HepG2 (cell line): ENCODE results near the gene IKZF2. TPM values are rescaled to one million over a fixed set of nuclear protein-coding genes. Genes with fewer than 3 reads are reported as not detected.

ENCODE experiments used
- ATAC-seq: fragments of 200-7000 bp; cut with Tn5 transposase; 3 replicates; pipeline ENCODE4 v1.9.1; 2020; ENCODE audit warnings: mild to moderate bottlenecking, moderate library complexity
- BruUV-seq: library from RNA; stranded (reverse); fragments of 400-500 nt; replicated peaks from 2 replicates; lab custom pipeline; 2021; lab: Mats Ljungman, UMichigan
- CTCF ChIA-PET: fragments of 300-600 bp; formaldehyde crosslinking; extraction: SDS; loops from one replicate; lab custom pipeline; 2021; ENCODE audit warnings: low total read pairs, inconsistent platforms, low intra/inter-chr PET ratio; lab: Yijun Ruan, JAX
- POLR2A ChIA-PET: fragments of 350-600 bp; sonication (Branson Sonifier 250); formaldehyde crosslinking; loops from one replicate; lab custom pipeline; 2020; ENCODE audit warnings: antibody characterized with exemption, inconsistent platforms; lab: Yijun Ruan, JAX
- DNase-seq: peaks from one replicate; pipeline ENCODE4 v3.0.0-alpha.2; 2015; ENCODE audit warnings: low spot score
- FAIRE-seq: peaks from 3 replicates; lab custom pipeline; 2011; peaks lifted over from hg19 to GRCh38; lab: Jason Lieb, UNC
- H2AFZ ChIP-seq: one replicate; pipeline ENCODE4 v1.6.1; 2011; ENCODE audit warnings: low read length, inconsistent platforms
- H3K27ac ChIP-seq: fragments of 300-600 bp; 3 replicates; pipeline ENCODE4 v1.8.0; 2011; ENCODE audit warnings: mixed run types, mild to moderate bottlenecking, mixed read lengths, low read length, inconsistent platforms; ENCODE audit not compliant: insufficient read depth; ENCODE audit errors: extremely low read length
- H3K27me3 ChIP-seq, 2 experiments: fragments of 200-600 bp in 1 of 2; 2 replicates in 1 of 2; 3 replicates in 1 of 2; pipeline versions ENCODE4 v1.6.0 to v1.8.0; 2011; ENCODE audit warnings: low read length in 2 of 2, mild to moderate bottlenecking in 2 of 2, moderate library complexity in 2 of 2, inconsistent platforms in 1 of 2; ENCODE audit not compliant: insufficient read depth in 2 of 2, control insufficient read depth in 1 of 2
- H3K36me3 ChIP-seq, 2 experiments: fragments of 200-600 bp in 1 of 2; replicated peaks in 1 of 2; 2 replicates in 1 of 2; 3 replicates in 1 of 2; pipeline versions ENCODE4 v1.5.1 to v1.8.0; 2011; ENCODE audit warnings: low read length in 2 of 2, inconsistent platforms in 1 of 2; ENCODE audit not compliant: insufficient read depth in 2 of 2, control insufficient read depth in 1 of 2
- H3K4me1 ChIP-seq: 2 replicates; pipeline ENCODE4 v1.5.1; 2012; ENCODE audit warnings: low read length, inconsistent platforms; ENCODE audit not compliant: insufficient read depth
- H3K4me2 ChIP-seq: 2 replicates; pipeline ENCODE4 v1.6.0; 2011; ENCODE audit warnings: low read depth, low read length, inconsistent platforms
- H3K4me3 ChIP-seq, 3 experiments: fragments of 200-600 bp in 1 of 3; sonication (generic), shearing (Covaris generic) in 1 of 3; replicated peaks in 1 of 3; 2 replicates each; pipeline ENCODE4 v1.5.1; 2011 to 2016; ENCODE audit warnings: low read length in 3 of 3, inconsistent platforms in 2 of 3, low read depth in 2 of 3, mild to moderate bottlenecking in 2 of 3, control low read depth in 1 of 3, mixed read lengths in 1 of 3; ENCODE audit not compliant: insufficient read depth in 1 of 3
- H3K79me2 ChIP-seq: one replicate; pipeline ENCODE4 v1.6.1; 2011; ENCODE audit warnings: low read length, inconsistent platforms; ENCODE audit not compliant: insufficient read depth
- H3K9ac ChIP-seq: 2 replicates; pipeline ENCODE4 v1.6.0; 2011; ENCODE audit warnings: mild to moderate bottlenecking, low read depth, low read length, inconsistent platforms; ENCODE audit not compliant: insufficient read depth
- H3K9me3 ChIP-seq: 2 replicates; pipeline ENCODE4 v1.5.1; 2012; ENCODE audit warnings: mild to moderate bottlenecking, low read length
- H4K20me1 ChIP-seq: 2 replicates; pipeline ENCODE4 v1.6.0; 2011; ENCODE audit warnings: inconsistent platforms, mild to moderate bottlenecking, low read length, moderate library complexity; ENCODE audit not compliant: insufficient read depth
- CAMTA2 ChIP-seq: sonication (generic); formaldehyde crosslinking; IDR thresholded peaks from 2 replicates; pipeline ENCODE4 v1.4.0; 2020; ENCODE audit warnings: mild to moderate bottlenecking, missing genetic modification reagents, borderline replicate concordance
- GTF3A ChIP-seq: sonication (generic); formaldehyde crosslinking; conservative IDR thresholded peaks from 2 replicates; pipeline ENCODE4 v1.4.0; 2020; ENCODE audit warnings: mild to moderate bottlenecking, missing genetic modification reagents
- KMT2B ChIP-seq: IDR thresholded peaks from 2 replicates; pipeline ENCODE4 v1.6.1; 2016; ENCODE audit warnings: missing genetic modification reagents, missing compliant biosample characterization
- MZF1 ChIP-seq: sonication (generic); formaldehyde crosslinking; IDR thresholded peaks from 2 replicates; pipeline ENCODE4 v1.8.1; 2023; ENCODE audit warnings: mild to moderate bottlenecking, missing genetic modification reagents, borderline replicate concordance
- SOX5 ChIP-seq: IDR thresholded peaks from 2 replicates; pipeline ENCODE4 v1.6.1; 2016; ENCODE audit warnings: borderline replicate concordance
- ZNF207 ChIP-seq: fragments of 450-650 bp; IDR thresholded peaks from 2 replicates; pipeline ENCODE4 v1.6.1; 2016; ENCODE audit warnings: antibody characterized with exemption, borderline replicate concordance
- ZNF792 ChIP-seq: IDR thresholded peaks from 2 replicates; pipeline ENCODE4 v1.6.1; 2016
- WGBS: methylation state at CpG from one replicate; pipeline ENCODE4 v1.1.6; 2017; ENCODE audit warnings: low lambda C conversion rate; 5-methylcytosine and 5-hydroxymethylcytosine counted together
- in situ Hi-C: cut with HindIII; loops from 2 replicates; pipeline ENCODE4 v1.10.0; 2017; ENCODE audit warnings: low pct_unique_long_range_greater_than_20kb; ENCODE audit not compliant: extremely low pct_ligation_motif_present
- intact Hi-C: fragments of 100-400 bp; cut with micrococcal nuclease; formaldehyde crosslinking; loops from one replicate; pipeline ENCODE4 v1.10.0; 2022; ENCODE audit not compliant: unreplicated experiment
- polyA plus RNA-seq, 8 experiments: library from polyadenylated mRNA; depleted of rRNA in 3 of 8; stranded (reverse) in 7 of 8; unstranded in 1 of 8; fragments of >200 nt; fragmentation: Illumina TruSeq in 4 of 8; extraction: Trizol in 4 of 8; gene quantifications; 2 replicates each; pipeline versions ENCODE4 v1.2.1 to v1.2.3, GENCODE V29; 2011 to 2016; ENCODE audit warnings: low read depth in 4 of 8, missing spikeins in 1 of 8, mixed read lengths in 1 of 8; ENCODE audit not compliant: insufficient read depth in 1 of 8
- total RNA-seq, 5 experiments: library from RNA; depleted of rRNA; stranded (reverse); fragments of >200 nt; fragmentation: Illumina TruSeq; extraction: Trizol; gene quantifications; 2 replicates each; pipeline ENCODE4 v1.2.3, GENCODE V29; 2016; ENCODE audit warnings: low read depth in 1 of 5
- TF ChIP-seq, protein P1 (sequence below): sonication (generic); formaldehyde crosslinking; IDR thresholded peaks from 2 replicates; pipeline ENCODE4 v1.4.0; 2020; ENCODE audit warnings: missing genetic modification reagents
- TF ChIP-seq, protein P2 (sequence below), 2 experiments: sonication (generic) in 1 of 2; formaldehyde crosslinking in 1 of 2; IDR thresholded peaks; 2 replicates each; pipeline versions ENCODE4 v1.4.0 to v1.6.1; 2016 to 2020; ENCODE audit warnings: borderline replicate concordance in 1 of 2, low read depth in 1 of 2, mild to moderate bottlenecking in 1 of 2, missing genetic modification reagents in 1 of 2

Gene IKZF2
- total and polyA plus RNA-seq, 2 of the 13 experiments (the other 11 are each of a cell fraction or from before 2014, with no cell fraction given), result 0.18 to 0.86 TPM

DNA sequence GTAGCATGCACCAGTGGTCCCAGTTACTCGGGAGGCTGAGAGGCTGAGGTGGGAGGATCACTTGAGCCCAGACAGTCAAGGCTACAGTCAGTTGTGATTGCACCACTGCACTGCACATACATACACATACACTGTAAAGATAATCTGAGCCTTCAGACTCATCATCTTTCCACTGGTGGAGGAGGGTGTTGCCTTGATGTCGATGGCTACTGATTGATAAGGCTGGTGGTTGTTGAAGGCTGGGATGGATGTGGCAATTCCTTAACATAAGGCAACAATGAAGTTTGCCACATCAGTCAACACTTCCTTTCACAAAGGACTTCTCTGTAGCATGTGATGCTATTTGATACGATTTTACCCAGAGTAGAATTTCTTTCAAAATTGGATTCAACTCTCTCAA, 118.8 kb downstream of the IKZF2 start:
- Histone ChIP-seq H3K27ac (no peak overlapping the region), H3K27me3 (no peaks in the 10 kb centered on the region), H3K9me3 (no peaks in the 10 kb centered on the region), H3K79me2 (no peaks in the 10 kb centered on the region), H3K36me3 (no peaks in the 10 kb centered on the region), H4K20me1 (no peaks in the 10 kb centered on the region), H3K9ac (no peak overlapping the region), H3K4me2 (no peak overlapping the region), H3K4me1 (no peaks in the 10 kb centered on the region), H2AFZ (no peak overlapping the region), H3K4me3 (no peak overlapping the region)
- TF ChIP-seq ZNF792 (CRISPR knock-in tag) (no peak), ZNF207 (no peak), GTF3A (CRISPR knock-in tag) (no peak), MZF1 (CRISPR knock-in tag) (no peak), KMT2B (no peak), CAMTA2 (CRISPR knock-in tag) (no peak), SOX5 (no peak)
- TF ChIP-seq, protein P1, sequence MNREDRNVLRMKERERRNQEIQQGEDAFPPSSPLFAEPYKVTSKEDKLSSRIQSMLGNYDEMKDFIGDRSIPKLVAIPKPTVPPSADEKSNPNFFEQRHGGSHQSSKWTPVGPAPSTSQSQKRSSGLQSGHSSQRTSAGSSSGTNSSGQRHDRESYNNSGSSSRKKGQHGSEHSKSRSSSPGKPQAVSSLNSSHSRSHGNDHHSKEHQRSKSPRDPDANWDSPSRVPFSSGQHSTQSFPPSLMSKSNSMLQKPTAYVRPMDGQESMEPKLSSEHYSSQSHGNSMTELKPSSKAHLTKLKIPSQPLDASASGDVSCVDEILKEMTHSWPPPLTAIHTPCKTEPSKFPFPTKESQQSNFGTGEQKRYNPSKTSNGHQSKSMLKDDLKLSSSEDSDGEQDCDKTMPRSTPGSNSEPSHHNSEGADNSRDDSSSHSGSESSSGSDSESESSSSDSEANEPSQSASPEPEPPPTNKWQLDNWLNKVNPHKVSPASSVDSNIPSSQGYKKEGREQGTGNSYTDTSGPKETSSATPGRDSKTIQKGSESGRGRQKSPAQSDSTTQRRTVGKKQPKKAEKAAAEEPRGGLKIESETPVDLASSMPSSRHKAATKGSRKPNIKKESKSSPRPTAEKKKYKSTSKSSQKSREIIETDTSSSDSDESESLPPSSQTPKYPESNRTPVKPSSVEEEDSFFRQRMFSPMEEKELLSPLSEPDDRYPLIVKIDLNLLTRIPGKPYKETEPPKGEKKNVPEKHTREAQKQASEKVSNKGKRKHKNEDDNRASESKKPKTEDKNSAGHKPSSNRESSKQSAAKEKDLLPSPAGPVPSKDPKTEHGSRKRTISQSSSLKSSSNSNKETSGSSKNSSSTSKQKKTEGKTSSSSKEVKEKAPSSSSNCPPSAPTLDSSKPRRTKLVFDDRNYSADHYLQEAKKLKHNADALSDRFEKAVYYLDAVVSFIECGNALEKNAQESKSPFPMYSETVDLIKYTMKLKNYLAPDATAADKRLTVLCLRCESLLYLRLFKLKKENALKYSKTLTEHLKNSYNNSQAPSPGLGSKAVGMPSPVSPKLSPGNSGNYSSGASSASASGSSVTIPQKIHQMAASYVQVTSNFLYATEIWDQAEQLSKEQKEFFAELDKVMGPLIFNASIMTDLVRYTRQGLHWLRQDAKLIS, result no peak
- TF ChIP-seq, protein P2, sequence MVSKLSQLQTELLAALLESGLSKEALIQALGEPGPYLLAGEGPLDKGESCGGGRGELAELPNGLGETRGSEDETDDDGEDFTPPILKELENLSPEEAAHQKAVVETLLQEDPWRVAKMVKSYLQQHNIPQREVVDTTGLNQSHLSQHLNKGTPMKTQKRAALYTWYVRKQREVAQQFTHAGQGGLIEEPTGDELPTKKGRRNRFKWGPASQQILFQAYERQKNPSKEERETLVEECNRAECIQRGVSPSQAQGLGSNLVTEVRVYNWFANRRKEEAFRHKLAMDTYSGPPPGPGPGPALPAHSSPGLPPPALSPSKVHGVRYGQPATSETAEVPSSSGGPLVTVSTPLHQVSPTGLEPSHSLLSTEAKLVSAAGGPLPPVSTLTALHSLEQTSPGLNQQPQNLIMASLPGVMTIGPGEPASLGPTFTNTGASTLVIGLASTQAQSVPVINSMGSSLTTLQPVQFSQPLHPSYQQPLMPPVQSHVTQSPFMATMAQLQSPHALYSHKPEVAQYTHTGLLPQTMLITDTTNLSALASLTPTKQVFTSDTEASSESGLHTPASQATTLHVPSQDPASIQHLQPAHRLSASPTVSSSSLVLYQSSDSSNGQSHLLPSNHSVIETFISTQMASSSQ (IDR thresholded peaks at IDR 0.05; ENCODE audit: low read depth), result no peak
- TF ChIP-seq, protein P2 (CRISPR knock-in tag; IDR thresholded peaks at IDR 0.05; ENCODE audit: borderline replicate concordance), result no peak
- WGBS, result 3% methylated on average over 3 of the region's 3 CpGs
- in situ Hi-C loops (no loop called here), intact Hi-C loops (no loop called here)
- POLR2A ChIA-PET, result no interaction called here
- FAIRE-seq (no peak), DNase-seq (no peak), ATAC-seq (no peak)
- CTCF ChIA-PET, result no interaction called here
- no TSS peak for BruUV-seq
